HG02588 (cell line): ENCODE results near the gene MAPK10.

Experiments used
- ATAC-seq: cut with Tn5 transposase; IDR thresholded peaks from one replicate; pipeline ENCODE4 v1.9.1; 2021; ENCODE audit warnings: mild to moderate bottlenecking, moderate library complexity; ENCODE audit not compliant: unreplicated experiment

MAPK10 gene

GRCh38 chr4:86279293-86279960 is 80.4 kb downstream of the MAPK10 start:
- ATAC-seq, result no peak

- ATAC-seq, result no peak
Measured at GRCh38 chr4:86278126-86278525, 81.7 kb downstream of the MAPK10 start.

GRCh38 chr4:86274642-86275041 is 85.2 kb downstream of the MAPK10 start:
- no peak for ATAC-seq

GRCh38 chr4:86272669-86273068 is 87.2 kb downstream of the MAPK10 start:
- ATAC-seq, result no peak

- no peak for ATAC-seq
Measured at GRCh38 chr4:86271057-86271456, 88.8 kb downstream of the MAPK10 start.

GRCh38 chr4:86269354-86269753 is 90.5 kb downstream of the MAPK10 start:
- no peak for ATAC-seq

DNA sequence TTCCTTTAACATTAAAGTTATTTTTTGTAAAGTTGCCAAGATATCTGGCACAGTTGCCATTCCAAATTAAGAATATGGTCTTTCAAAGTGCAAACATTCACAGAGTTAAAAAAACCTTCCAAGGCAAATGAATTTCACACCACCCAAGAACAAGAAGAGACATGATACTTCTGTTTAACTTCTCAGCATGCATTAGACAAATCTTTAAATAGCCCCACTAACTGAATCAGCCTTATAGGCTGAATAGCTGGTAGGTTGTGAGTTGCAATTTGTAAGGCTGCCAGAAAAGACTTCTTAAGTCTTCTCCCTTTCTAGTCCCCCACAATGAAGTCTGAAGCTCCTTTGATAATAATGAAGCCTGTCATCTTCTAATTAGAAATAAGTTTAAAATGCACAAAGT is 95.6 kb downstream of the MAPK10 start:
- ATAC-seq, result no peak

DNA sequence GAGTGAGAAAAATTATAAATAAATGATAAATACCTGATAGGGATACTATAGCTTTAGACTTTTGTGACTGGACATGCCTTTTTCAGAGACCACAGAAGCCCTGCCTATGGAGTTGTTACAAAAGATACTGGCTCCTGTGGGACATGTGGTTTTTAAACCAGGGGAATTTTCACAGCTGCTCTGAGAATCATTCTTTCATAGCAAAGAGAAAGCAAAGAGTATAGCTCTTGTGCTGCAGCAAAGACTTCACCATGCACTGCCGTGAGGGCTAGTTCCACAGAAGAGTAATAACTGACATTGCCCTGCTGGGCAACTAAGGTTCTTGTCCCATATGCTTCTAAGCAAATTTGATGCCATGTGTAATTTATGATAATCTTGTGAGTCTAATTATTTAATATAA is 98.2 kb downstream of the MAPK10 start:
- ATAC-seq, result no peak

DNA sequence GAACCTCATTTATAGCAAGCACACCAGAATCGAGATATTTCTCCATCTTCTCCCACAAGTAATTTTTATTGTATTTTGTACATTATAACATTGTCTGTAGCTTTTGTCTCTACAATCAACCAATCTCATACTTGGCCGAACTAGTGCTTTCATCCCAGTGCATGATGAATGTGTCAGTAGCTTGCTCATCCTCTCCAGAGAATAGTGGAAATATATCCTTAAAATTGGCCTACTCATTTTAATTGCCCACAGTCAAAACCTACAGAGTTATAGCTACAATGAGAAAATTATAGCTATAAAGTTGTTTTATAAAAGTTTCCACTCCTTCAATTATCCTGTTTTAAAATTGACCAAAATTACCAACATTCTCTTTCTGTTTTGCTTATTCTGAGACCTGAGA is 103.8 kb downstream of the MAPK10 start:
- no peak for ATAC-seq

DNA sequence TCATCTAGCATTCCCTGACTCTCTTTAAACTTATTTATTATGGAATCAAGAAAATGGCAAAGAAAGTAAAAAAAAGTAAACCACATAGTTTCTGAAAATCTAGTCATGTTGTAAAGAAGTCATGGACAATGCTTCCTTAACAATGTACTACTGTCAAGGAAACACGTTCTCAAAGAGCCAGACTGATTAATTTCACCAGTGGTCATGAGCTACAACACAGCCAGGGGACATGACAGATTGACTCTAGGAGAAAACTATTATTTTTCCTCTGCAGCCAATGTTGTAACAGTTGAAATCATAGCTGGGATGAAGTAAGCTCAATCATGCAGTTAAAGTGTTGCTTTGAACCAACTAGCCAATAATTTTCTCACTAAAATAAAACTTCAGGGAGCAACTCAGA is 109.2 kb downstream of the MAPK10 start:
- ATAC-seq, result no peak

DNA sequence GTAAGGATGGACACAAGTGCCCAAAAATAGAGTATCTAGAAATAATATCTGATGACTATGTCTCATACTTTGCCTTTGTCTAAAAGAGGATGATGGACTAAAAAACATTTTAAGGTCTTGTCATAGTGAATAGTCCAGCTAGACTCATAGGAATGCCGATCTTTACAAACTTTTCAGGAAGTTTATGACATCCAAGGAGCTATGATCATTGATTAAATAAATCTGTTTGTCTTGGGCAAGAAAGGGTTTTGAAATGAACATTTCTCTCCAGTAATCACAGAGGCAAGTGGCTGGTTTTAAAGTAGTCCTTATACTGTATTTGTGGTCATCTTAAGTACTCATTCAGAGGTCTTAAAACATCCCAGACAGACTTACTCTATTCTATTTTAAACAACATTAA is 109.8 kb downstream of the MAPK10 start:
- no peak for ATAC-seq

DNA sequence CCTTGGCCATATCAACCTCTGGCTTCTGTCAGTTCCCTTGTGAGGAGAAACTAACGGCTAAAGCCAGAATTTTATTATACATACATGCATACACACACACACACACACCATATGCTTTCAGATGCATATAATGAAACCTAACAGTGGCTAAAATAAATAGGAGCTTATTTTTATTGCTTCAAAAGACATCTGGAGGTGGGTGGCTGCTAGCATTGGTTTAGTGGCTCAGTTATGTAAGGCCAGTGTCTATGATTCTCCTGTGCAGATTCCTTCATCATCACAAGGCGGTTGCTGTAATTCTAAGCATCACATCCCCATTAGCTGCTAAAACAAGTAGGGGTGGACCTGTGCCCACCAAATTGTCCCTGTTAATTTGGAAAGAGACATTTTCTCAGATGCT is 110.8 kb downstream of the MAPK10 start:
- ATAC-seq, result no peak

- ATAC-seq, result no peak
Measured at GRCh38 chr4:86247906-86248305, 111.9 kb downstream of the MAPK10 start.

DNA sequence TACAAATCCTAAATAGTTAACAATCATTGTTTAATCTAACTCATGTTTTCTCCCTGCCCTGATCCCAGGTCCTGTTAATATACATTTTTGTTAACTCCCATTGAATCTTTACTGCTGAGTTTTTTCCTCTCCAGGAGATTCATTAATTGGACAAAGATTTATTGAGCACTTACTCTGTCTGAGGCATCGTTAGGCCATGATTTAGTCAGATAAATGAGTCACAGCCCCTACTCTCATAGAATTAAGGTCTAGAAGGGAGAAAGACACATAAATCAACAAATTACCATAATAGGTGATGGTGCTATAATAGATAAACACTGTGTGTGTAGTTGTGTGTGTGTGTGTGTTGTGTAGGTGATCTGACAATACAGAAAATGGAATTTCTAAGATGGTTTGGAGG is 112.5 kb downstream of the MAPK10 start:
- no peak for ATAC-seq

GRCh38 chr4:86243750-86244149 is 116.1 kb downstream of the MAPK10 start:
- ATAC-seq, result no peak

DNA sequence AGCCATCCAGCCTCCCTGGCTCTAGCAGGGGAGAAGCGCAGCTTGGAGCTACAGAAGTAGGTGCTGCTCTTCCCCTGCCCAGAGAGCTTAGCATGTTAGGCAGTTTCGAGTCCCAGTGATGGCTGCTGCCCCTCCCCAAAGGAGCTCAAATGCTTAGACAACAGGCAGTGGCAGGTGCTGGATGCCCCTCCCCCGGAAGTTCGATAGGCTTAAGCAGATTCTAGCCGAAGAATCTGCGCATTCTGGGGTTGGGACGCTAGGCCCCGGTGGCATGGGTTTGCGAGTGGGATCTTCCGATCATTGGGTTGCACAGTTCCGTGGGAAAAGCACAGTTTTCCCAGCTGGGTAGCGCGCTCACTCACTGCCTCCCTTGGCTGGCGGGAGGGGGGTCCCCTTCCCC is 117.2 kb downstream of the MAPK10 start:
- no peak for ATAC-seq

- no peak for ATAC-seq
Measured at GRCh38 chr4:86235549-86235948, 124.3 kb downstream of the MAPK10 start.

DNA sequence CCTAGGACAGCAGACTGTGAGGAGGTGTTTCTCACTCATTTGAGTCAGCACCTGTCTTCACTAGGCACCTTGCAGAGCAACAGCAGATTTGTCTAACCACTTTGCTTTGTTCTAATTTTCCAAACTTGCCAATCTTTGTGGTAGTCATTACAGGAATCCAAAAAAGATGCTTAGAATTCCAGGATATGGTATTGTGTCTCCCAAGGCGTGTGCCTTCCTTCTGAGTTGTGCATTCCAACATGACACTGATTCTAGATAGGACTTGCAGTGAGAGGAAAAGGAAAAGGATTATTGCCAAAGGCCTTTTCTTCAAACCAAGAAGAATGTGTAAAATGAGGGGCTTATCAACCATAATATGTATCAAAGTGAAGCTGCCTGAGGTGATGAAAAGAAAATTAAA is 126.2 kb downstream of the MAPK10 start:
- no peak for ATAC-seq

GRCh38 chr4:86233090-86233489 is 126.8 kb downstream of the MAPK10 start:
- no peak for ATAC-seq

DNA sequence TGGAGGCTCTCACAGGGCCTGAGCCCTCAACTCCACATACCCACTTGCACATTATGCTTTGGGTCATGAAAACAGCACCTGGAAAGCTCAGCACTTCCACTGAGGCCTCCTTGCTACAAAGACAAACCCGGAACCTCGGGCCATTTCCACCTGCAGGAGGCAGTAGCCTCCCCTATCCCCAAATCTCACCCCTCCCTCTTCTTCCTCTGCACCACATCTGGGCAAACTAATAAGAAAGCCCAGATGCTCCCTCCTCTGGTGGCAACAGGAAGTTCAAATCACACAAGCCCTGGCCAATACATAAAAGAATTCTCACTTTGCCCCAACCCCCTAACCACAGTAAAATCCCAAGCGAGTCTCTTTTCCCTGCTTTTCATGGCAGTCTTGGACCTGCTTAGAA is 136.4 kb downstream of the MAPK10 start:
- peak; percentile 57 for ATAC-seq

- ATAC-seq, result no peak
Measured at GRCh38 chr4:86221002-86221401, 138.9 kb downstream of the MAPK10 start.

GRCh38 chr4:86220121-86220520 is 139.7 kb downstream of the MAPK10 start:
- no peak for ATAC-seq

DNA sequence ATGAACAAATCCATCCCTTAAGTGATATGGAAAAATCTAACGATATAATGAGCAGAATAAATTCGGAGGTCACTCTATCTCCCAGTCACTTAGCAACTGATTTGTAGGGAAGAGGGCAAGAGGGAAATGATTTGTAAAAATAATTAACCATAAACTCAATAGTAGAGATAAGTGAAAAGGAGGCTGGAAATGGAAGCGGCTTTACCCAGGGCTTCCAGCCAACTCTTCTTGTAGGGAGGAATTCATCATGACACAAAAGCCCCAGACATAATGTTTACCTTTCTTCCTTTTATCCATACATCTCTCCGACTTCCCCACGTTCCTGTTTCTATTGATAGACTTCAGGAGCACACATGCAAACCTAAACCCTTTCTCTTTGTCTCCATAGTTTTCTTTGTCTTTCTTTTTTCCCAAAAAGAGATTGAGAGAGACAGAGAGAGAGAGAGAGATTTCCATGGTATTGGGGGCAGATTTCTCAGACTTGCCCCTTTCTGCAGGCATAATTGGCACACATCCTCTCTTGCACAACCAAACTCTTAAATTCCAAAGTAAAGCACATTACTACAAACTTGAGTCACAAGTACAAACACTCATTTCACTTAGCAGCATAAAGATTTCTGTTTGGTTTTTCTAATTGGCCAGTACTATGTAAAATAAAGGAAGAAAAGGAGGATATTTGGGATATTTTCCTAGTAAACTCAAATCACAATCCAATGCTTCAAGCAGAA is 140.9 kb downstream of the MAPK10 start:
- ATAC-seq, result no peak
